GM19023 (cell line): ENCODE data around the gene SNX17.

Experiments used
- ATAC-seq: cut with Tn5 transposase; IDR thresholded peaks from one replicate; pipeline ENCODE4 v1.9.1; 2021; ENCODE audit warnings: mild to moderate bottlenecking, moderate library complexity; ENCODE audit not compliant: unreplicated experiment

SNX17 gene

DNA sequence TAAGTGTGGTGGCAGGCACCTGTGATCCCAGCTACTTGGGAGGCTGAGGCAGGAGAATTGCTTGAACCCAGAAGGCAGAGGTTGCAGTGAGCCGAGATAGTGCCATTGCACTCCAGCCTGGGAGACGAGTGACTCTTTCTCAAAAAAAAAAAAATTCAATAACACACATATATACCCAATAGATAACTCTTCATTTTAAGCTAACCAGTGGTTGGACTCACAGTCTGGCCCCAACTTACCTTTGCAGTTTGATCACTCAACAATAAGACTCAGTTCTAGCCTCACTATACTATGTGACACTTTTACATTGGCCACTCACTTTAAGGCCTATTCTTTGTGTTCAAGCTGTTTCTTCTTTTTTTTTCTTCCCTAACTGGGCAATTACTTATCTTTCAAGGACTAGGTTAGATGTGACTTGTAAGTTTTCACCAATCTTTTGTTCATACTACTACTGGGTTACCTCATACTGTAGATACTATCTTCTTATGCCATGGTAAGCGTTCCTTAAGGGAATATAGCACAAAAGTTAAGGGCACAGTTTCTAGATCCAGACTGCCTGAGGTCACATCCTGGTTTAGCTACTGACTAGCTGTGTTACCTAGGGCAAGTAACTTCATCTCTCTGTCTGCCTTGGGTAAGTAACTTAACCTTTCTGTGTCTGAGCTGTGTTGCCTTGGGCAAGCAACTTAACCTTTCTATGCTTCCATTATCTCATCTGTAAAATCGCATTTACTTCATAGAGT, 7.6 kb upstream of the SNX17 start:
- no peak for ATAC-seq

DNA sequence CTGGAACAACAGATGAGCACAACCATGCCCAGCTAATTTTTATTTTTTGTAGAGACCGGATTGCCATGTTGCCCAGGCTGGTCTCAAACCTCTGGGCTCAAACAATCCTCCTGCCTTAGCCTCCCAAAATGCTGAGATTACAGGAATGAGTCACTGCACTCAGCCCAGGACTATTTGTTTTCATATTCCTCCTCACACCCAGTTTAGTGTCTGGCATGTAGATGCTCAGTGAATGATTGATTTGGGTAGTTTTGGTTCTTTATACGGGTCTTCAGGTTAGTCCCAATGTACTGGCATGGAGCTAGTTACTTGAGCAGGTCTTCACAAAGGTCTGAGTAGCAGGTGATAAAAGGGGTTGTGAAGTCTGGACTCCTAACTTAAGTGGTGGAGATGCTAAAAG, 6.5 kb upstream of the SNX17 start:
- ATAC-seq, result no peak

DNA sequence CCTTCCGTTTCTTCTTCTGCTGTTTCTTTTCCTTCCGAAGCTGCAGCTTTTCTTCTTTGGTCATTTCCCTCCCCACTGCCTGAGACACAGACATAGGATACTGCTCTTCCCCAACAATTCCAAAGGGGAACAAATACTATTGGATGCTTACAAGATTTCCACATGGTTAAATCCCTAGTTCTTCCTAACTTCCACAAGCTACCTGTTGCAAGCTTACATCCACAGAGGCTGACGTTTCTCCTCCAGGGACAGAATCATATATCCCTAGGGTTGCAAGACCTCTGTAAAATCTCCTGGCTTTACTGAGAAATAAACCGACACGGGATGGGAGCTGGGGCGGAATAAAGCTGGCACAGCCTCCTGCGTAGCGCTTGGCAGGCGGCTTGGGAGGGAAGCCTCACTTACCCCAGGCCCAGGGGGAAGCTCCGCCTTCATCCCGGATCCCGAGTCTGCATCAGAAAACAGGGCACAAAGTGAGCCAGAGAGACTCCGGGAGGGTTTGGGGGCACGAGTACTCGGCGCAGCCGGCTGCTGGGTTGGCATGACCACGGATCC, 868 bp upstream of the SNX17 start:
- no peak for ATAC-seq

DNA sequence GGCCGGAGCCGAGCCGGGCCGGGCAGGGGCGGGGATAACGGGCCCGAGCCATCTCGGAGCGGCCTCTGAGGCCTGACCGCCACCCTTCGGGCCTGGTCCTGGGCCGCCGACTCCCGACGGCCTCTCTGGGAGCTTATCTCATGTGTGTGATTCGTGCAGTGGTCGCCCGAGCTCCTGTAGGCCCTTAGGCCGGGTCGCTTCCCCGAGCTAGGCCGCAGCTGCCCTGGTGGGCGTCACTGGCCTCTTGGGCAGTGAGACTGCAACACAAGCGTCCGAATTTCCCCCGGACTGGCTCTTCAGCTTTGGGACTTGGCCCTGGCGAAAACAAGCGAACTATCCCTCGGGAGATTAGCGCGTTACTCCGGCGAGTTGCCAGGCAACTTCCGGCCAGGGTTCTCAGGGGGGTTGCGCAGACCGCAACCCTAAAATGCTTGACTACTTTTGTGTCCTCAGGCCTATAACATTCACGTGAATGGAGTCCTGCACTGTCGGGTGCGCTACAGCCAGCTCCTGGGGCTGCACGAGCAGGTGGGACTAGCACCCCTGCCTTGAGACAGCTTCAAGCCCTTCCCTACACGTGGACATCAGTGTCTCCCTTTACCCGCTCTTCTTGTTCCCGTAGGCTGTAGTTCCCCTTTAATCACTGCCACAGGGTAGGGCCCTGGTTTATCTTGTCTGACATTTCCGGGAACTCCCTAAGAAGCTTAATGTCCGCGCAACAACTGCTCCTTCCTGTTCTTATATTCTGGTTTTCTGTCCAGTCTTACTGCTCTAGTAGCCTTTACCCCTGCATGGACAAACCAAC, 602 bp downstream of the SNX17 start:
- peak; percentile 29 for ATAC-seq

DNA sequence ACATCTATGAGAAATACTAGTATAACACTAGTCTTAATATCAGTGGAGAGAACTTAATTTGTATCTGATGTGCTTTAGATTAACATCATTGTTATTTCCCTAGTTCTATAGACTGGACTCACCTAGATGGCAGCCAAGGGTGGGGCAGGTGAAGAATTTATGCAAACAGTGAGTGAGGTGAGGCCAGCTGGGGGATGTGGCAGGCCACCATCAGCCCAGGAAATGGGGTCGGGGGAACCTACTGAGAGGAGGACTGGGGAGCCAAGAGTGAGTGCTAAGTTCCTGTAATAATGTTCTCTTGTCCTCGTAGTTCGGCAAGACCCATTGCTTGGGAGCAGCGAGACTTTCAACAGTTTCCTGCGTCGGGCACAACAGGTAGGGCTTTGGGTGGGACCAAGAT, 2.5 kb downstream of the SNX17 start:
- ATAC-seq, result no peak

DNA sequence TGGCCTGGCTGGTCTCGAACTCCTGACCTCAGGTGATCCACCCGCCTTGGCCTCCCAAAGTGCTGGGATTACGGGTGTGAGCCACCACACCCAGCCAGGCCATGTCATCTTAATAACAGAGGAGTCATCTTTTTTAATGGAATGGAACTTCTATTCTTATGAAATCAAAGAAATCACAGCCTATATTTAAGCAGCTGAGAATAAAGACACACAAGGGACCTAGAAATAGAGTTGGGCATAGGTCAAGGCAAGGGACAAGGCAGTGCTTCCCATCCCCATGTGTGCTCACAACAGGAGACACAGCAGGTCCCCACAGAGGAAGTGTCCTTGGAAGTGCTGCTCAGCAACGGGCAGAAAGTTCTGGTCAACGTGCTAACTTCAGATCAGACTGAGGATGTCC, 3.2 kb downstream of the SNX17 start:
- ATAC-seq, result no peak

DNA sequence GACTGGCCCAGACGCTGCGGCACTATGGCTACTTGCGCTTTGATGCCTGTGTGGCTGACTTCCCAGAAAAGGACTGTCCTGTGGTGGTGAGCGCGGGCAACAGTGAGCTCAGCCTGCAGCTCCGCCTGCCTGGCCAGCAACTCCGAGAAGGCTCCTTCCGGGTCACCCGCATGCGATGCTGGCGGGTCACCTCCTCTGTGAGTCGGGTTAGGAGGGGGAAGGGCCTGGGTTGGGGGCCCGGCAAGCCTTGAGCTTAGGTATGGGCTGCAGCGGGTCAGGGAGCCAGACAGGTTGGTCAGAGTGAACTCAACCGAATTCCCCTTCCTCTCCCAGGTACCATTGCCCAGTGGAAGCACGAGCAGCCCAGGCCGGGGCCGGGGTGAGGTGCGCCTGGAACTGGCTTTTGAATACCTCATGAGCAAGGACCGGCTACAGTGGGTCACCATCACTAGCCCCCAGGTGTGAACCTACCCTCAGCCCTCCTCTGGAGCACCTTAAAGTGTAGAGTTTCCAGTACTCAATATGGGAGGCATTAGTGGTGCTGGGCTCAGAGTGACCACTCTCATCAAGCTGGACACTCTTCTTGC, 5.2 kb downstream of the SNX17 start:
- ATAC-seq, result no peak

DNA sequence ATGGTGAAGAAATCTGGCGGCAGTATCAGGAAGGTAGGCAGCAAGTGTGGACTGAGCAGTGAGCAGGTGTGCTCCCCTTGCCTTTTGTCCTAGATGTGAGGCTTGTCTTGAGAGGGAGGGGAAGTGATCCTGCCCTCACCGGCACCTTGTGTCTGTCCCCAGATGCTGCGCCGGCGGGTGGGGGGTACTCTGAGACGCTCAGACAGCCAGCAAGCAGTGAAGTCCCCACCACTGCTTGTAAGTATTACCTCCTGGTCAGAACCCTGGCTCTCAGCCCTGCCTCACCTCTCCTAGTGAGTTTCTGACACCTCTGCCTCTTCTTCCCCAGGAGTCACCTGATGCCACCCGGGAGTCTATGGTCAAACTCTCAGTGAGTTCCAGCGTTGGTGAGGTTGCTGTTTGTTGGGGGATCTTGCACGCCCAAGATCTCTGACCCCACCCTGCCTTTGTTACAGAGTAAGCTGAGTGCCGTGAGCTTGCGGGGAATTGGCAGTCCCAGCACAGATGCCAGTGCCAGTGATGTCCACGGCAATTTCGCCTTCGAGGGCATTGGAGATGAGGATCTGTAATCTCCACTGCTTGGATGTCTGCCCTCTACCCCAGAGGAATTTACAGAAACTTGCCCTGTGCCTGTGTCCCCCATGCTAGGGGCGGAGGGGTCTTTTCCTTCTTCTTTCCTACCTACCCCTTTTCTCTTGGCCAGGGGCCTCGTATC, 5.9 kb downstream of the SNX17 start:
- ATAC-seq, result no peak

DNA sequence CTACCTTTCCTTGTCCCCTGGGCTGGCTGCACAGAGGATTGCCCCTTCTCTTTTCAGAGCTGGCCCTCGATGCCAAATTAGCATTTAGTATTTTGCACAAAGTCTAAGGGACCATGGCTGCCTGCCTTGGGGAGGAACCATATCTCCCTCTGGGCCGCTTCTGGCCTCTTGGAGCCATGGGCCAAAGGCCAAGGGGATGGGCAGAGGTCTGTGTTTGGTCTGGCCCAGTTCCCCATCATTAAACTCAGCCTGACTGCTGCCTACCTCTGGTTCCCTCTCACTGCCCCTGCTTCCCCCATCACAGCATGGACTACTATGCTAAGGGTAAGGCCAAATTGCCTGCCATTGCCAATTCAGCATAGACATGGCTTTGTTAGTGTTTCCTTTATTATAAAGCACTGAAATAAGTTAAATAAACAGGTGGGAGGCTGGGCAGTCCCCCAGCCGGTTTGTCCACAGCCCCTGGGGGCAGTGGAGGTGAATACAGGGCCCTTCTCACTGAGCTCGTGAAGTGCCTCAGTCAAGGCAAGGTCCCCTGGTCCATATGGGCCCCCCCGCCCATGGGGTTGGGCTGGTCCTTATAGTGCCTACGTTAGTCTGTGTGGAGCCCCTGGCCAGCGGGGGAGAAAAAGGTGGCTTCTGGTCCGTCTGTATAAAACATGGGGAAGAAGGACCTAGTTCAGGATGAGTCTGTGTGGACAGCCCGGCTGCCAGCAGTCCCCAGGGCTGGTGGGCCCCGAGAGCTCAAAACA, 6.6 kb downstream of the SNX17 start:
- no peak for ATAC-seq

DNA sequence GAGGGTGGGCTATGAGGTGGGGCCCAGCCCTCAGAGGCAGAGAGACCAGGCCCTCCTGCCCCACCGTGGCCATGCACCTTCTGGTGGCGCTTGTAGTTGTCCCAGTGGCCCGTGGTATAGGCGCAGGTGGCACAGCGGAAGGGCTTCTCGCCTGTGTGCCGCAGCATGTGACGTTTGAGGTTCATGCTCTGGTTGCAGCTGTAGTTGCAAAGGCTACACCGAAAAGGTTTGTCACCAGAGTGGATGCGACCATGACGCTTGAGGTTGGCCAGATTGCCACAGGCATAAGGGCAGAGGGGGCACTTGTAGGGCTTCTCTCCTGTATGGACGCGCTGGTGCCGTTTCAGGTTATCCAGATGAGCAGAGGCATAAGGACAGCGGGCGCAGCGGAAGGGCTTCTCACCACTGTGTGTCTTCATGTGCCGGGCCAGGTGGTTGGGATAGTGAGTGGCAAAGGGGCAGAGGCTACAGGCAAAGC, 7.2 kb downstream of the SNX17 start:
- ATAC-seq, result no peak

DNA sequence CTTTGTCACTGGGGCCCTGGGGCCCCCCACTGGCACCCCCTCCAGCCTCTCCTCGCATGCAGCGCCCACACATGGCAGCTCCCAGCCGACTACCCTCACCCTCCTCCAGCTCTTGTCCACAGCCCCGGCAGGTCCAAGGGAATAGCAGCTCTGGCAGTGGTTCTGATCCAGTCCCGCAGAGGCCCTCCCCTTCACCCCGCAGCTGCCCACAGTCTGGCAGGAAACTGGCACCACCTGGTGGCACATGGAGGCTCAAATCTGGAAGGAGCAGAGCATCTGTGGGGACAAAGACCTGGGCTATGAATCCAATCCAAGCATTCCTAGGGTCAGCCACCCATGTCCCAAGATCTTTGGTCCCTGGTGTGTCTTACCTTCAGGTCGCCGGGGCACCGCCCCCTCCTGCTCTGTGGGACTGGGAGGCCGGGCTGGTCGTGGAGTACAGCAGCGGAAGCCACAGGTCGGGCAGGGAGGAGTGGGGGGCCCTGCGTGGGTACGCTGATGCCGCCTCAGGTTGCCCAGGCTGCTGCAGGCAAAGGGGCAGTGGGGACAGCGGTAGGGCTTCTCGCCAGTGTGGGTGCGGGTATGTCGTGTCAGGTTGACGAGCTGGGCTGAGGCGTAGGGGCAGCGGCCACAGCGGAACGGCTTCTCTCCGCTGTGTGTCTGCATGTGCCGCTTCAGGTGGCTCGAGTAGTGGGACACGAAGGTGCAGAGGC, 7.8 kb downstream of the SNX17 start:
- ATAC-seq, result no peak

DNA sequence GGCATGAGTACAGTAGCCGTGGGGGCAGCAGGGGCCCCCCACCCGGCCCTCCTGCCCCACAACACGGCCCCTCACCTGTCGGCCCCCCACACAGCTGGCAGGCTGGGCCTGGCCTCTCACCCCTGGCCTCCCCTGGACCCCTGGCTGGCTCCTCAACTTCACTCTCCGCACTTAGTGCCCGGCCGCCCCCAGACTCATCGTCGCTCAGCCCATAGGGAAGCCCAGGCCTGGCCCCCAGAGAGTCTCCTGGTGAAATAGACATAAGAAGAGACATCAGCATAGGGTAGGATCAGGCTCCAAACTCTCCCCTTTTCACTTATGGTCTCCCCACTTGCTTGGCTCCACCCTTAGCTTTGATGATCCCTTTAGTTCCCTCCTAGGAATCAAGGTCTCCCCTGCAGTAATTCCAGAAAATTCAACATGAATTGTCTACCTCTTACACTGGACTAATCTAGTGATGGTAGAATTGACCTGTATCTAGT, 8.4 kb downstream of the SNX17 start:
- no peak for ATAC-seq

DNA sequence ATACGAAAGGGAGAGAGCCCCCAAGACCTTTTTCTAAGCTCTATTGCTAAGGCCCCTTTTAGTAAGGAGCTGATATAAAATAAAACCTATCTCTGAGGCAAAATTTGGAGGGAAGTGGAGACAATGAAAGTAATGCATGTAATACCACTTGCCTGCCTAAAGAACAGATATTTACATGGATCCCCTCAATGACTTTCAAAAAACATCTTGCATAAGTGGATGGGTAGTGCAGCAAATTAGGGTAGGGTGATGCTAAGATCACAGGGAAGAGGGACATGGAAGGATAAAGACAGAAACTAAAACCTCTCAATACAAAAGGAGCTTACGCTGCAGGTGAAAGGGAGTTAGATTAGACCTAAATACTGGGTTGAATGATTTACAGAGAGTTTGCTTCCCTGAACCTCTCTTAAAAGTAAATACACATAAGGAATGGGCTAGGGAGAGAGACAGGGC, 9.0 kb downstream of the SNX17 start:
- no peak for ATAC-seq

DNA sequence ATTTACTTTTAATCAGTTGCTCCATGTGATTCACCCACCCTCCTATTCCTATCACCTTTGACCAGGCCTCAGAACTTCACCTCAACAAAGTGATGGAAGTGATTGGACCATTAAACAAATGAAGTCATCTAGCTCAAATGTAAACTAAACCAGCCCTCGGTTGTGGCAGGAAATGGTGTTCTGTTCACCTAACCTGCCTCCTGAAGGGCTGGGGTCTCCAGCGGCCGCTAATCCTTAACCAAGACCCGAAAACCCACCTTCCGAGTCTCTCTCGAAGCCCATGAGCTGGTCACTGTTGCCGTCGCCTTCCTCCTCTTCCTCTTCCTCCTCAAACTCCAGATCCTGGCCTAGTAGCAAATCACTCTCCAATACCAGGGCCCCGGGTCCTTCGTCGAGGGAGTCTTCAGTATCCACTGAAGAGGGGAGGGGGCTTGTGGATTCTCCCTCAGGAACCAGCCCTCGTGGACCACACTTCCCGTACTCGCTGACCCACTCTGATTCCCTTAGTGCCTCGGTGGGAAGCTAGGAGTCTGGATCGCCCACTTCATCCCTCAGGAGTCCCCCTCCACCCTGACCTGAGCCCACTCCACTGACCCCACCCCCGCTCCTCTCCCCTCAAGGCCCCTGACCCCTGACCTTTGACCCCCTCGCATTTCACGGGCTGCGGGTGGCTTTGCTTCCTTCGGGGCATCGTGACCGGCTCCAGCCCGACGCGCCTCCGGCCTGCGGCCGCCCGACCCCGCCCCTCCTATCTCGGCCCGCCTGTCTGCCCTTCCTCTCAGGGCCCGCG, 9.6 kb downstream of the SNX17 start:
- peak; percentile 41 for ATAC-seq

DNA sequence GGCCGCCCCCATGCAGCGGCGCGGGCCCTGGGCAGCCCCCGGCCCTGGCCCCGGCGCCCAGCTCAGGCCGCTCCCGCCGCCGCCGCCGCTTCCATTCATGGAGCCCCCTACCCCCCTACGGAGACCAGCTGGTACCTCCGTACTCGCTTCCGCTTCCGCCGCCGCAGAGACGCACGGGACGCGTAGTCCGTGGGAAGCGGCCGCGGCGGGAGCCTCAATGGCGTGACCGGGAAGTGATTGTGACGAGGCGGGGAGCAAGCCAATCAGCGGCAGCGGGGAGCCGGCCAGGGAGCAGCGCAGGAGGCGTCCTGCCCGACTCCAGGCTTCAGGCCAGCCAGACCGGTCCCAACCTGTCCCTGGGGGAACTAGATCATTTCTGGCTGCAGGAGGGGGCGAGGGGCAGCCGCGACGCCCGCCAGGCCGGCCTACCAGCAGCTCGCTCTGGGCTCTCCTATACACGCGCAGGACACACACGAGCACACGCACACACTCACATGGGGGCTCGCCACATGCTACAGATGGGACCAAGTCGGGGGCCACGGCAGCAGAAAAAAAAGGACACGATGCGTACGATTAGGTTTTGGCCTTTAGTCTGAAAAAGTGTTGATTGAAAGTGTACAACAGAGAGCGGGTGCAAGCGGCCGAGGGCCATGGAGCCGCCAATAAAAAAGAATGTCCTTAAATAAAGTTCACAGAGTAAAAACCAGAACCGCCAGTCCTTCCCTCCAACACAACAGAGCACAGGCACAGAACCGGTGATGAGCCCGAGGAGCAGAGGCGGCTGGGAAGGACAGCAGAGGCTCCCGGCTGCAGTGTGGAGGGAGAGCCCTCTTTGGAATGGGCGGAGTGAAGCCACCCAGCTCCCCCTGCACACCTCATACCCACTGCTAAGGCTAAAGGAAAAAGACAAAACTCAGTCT, 10.5 kb downstream of the SNX17 start, which contains the start of gene ZNF513:
Gene ZNF513 (minus strand): TSS at position 109 of the 920 bp plus-strand sequence. CDS start 208 bp downstream, outside the sequence.
- peak; percentile 83 for ATAC-seq

DNA sequence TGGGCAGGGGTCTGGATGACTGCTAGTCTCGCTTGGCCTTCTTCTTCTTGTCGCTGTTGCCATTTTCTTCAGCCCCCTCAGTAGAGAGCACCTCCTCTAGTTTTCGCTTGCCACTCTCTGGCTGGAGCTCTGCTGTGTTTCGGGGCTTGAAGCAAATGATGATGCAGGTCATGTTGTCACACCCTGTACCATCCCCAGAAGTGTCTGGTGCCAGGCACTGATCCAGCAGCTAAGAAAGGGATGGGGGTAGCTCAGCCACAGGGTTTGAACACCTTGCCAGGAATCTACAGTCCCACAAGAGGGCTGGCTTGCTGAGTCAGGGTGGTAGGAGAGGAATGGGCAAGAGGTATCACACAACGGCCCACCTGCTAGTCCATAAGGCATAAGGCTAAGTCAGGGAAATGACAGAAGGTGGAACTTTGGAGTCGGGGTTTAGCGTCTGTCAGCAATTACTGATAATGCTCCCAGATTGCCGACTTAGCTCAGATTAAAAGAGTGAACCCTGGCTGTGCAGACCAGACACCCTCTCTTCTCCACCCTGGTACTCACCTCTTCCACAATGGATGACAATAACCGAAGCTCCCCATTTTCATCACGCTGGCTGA, 11.3 kb downstream of the SNX17 start:
- ATAC-seq, result no peak
